Heart right ventricle (tissue), 16 donors: ENCODE data around the gene KRIT1. TPM values are rescaled to one million over a fixed set of nuclear protein-coding genes. Genes with fewer than 3 reads are reported as not detected.
A peak's percentile ranks its signal among the peaks of the same experiment; 100 is the strongest.
"Not testable (repeated sequence)": the region's sequence is repeated elsewhere in the genome, so short reads cannot be mapped to it uniquely, and the experiment has no call there.

Source experiments
- ATAC-seq, 8 donors: fragments of 200-7000 bp; cut with Tn5 transposase; one replicate each; pipeline ENCODE4 v1.9.1; 2020; ENCODE audit warnings: mild to moderate bottlenecking in 8 of 8, moderate library complexity in 8 of 8, moderate number of reproducible peaks in 1 of 8
- DNase-seq, 2 donors: peaks; one replicate each; pipeline ENCODE4 v3.0.0-alpha.2; 2020
- H3K27ac ChIP-seq, 10 donors: fragments of 200-600 bp; sonication (generic) in 2 of 10; one replicate each; pipeline versions ENCODE4 v1.5.0 to v1.8.0; 2020 to 2022; ENCODE audit warnings: mild to moderate bottlenecking in 3 of 10
- H3K27me3 ChIP-seq, 7 donors: fragments of 200-600 bp; one replicate each; pipeline ENCODE4 v1.8.0; 2021 to 2022; ENCODE audit warnings: mild to moderate bottlenecking in 2 of 7
- H3K36me3 ChIP-seq, 9 donors: fragments of 200-600 bp; sonication (generic) in 1 of 9; one replicate each; pipeline versions ENCODE4 v1.5.0 to v1.8.0; 2020 to 2022; ENCODE audit warnings: mild to moderate bottlenecking in 2 of 9
- H3K4me1 ChIP-seq, 9 donors: fragments of 200-600 bp; sonication (generic) in 1 of 9; one replicate each; pipeline versions ENCODE4 v1.5.0 to v1.8.0; 2020 to 2022; ENCODE audit warnings: mild to moderate bottlenecking in 4 of 9
- H3K4me3 ChIP-seq, 10 donors: fragments of 200-600 bp; sonication (generic) in 2 of 10; one replicate each; pipeline versions ENCODE4 v1.5.0 to v1.8.0; 2020 to 2022; ENCODE audit warnings: mild to moderate bottlenecking in 7 of 10, moderate library complexity in 2 of 10
- H3K9me3 ChIP-seq, 11 donors: fragments of 200-600 bp in 10 of 11; sonication (generic) in 2 of 11; one replicate each; pipeline versions ENCODE4 v1.5.0 to v1.8.0; 2013 to 2022; ENCODE audit warnings: mild to moderate bottlenecking in 2 of 11, control low read depth in 1 of 11, moderate library complexity in 1 of 11
- WGBS, 2 donors: extraction: QIAGEN DNeasy Blood & Tissue Kit; methylation state at CpG; one replicate each; pipeline ENCODE4 v1.1.7; 2013; ENCODE audit warnings: inconsistent platforms in 1 of 2; 5-methylcytosine and 5-hydroxymethylcytosine counted together
- intact Hi-C, 10 donors: fragments of 100-400 bp; cut with DNase I; formaldehyde crosslinking; loops; one replicate each; pipeline versions ENCODE4 v1.11.1 to v1.14.2; 2022
- polyA plus RNA-seq, 2 donors: library from polyadenylated mRNA; stranded (reverse); fragments of 200-250 nt; gene quantifications; one replicate each; pipeline ENCODE4 v1.2.3, GENCODE V29; 2013
- total RNA-seq, 10 donors: library from RNA; stranded (reverse); fragmentation: NEBNext Ultra II Directional in 3 of 10; extraction: Animal tissue kit (Norgen Biotek cat#: 25700) in 3 of 10; gene quantifications; one replicate each; pipeline versions ENCODE4 v1.2.1 to v1.2.4, GENCODE V29; 2021 to 2023
- TF ChIP-seq, protein P1 (sequence below), 9 donors: fragments of 200-600 bp; sonication (generic) in 2 of 9; IDR thresholded peaks; one replicate each; pipeline versions ENCODE4 v1.5.0 to v1.8.0; 2021 to 2022; ENCODE audit warnings: antibody characterized with exemption in 9 of 9, mild to moderate bottlenecking in 5 of 9, moderate library complexity in 1 of 9
- donor health status: Arrhythmogenic right ventricular cardiomyopathy.
- donor health status: ischemic (EF 13 %, LVEDD 7.1; RV severe dilation, severe dysfunction).
- donor health status: healthy with polysubstance abuse.
- donor health status: DM: no; HTN: yes; CAD: no.
- donor health status: DM: no; HTN: no; CAD: no.
- donor health status: ischemic (EF 25% LVEDD 6.9; RV normal size, moderate dysfunction).
- donor health status: ischemic (EF 25% LVEDD 5.7; RV mildly dilated, moderate dysfunction).
- donor health status: healthy.
- donor health status: DM: yes; HTN: yes; CAD: no.
- donor health status: Ischemic cardiomyopathy.
- donor health status: ischemic (EF 35%, LVEDD 5.7; RV mildly dilated, moderate dysfunction).
- donor health status: nonischemic (EF 11% LVEDD 7.7; RV severe dilation, severe dysfunction).
- donor health status: DM: yes; HTN: yes; CAD: no.
- donor health status: PGD.
- donor health status: ischemic (EF 29% LVEDD 5.4; RV normal size, mild dysfunction).
- donor health status: nonischemic (EF 23%, LVEDD 6.1; RV moderate dilation, normal function).

The KRIT1 gene
- total and polyA plus RNA-seq, 12 donors: 12.0 to 40.8 (median 30.7) TPM

DNA sequence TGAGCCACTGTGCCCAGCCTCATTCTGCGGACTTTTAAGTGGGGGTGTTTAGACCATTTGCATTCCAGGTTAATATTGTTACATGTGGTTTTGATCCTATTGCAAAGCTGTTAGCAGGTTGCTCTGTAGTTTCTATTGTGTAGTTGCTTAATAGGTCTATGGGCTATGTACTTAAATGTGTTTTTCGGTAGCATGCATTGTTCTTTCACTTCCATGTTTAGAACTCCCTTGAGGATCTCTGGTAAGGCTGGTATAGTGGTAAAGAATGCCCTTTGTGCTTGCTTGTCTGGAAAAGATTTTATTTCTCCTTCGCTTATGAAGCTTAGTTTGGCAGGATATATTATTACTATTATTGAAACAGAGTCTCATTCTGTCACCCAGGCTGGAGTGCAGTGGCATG, 53.4 kb downstream of the KRIT1 start:
- intact Hi-C loops: loop anchor here in 1 of 10 donors (1.0 kb wide), 1 partner anchor 150 kb away; no protein-coding TSS in a partner anchor
- WGBS, 2 donors: 94 to 96% methylated on average over 3 of the region's 3 CpGs

DNA sequence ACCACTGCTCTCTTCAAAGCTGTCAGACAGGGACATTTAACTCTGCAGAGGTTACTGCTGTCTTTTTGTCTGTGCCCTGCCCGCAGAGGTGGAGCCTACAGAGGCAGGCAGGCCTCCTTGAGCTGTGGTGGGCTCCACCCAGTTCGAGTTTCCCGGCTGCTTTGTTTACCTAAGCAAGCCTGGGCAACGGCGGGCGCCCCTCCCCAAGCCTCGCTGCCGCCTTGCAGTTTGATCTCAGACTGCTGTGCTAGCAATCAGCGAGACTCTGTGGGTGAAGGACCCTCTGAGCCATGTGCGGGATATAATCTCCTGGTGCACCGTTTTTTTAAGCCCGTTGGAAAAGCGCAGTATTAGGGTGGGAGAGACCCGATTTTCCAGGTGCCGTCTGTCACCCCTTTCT, 56.5 kb downstream of the KRIT1 start:
- intact Hi-C loops, H3K4me3 ChIP-seq, H3K27me3 ChIP-seq, ATAC-seq, H3K4me1 ChIP-seq, H3K27ac ChIP-seq, DNase-seq: not testable (repeated sequence)
- Histone ChIP-seq H3K36me3 (peaks cover 0 to 12% (median 0%) of the 10 kb centered on the region in 9 donors), H3K9me3 (peaks cover 0 to 66% (median 4%) of the 10 kb centered on the region in 11 donors)
- 94 to 96% methylated on average over 15 of the region's 15 CpGs for WGBS, 2 donors

More for the DNA sequence above, 53.4 kb downstream of the KRIT1 start:
- no peak overlapping the region for H3K27ac ChIP-seq
- no peak for DNase-seq
- no peaks in the 10 kb centered on the region for H3K27me3 ChIP-seq
- H3K36me3 ChIP-seq: peaks cover 0 to 37% (median 0%) of the 10 kb centered on the region in 9 donors
- H3K4me1 ChIP-seq: no peaks in the 10 kb centered on the region
- H3K4me3 ChIP-seq: no peak overlapping the region
- peaks cover 0 to 58% (median 4%) of the 10 kb centered on the region in 11 donors for H3K9me3 ChIP-seq
- TF ChIP-seq, protein P1, sequence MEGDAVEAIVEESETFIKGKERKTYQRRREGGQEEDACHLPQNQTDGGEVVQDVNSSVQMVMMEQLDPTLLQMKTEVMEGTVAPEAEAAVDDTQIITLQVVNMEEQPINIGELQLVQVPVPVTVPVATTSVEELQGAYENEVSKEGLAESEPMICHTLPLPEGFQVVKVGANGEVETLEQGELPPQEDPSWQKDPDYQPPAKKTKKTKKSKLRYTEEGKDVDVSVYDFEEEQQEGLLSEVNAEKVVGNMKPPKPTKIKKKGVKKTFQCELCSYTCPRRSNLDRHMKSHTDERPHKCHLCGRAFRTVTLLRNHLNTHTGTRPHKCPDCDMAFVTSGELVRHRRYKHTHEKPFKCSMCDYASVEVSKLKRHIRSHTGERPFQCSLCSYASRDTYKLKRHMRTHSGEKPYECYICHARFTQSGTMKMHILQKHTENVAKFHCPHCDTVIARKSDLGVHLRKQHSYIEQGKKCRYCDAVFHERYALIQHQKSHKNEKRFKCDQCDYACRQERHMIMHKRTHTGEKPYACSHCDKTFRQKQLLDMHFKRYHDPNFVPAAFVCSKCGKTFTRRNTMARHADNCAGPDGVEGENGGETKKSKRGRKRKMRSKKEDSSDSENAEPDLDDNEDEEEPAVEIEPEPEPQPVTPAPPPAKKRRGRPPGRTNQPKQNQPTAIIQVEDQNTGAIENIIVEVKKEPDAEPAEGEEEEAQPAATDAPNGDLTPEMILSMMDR (IDR thresholded peaks at IDR 0.05): no peak
- ATAC-seq: no peak

DNA sequence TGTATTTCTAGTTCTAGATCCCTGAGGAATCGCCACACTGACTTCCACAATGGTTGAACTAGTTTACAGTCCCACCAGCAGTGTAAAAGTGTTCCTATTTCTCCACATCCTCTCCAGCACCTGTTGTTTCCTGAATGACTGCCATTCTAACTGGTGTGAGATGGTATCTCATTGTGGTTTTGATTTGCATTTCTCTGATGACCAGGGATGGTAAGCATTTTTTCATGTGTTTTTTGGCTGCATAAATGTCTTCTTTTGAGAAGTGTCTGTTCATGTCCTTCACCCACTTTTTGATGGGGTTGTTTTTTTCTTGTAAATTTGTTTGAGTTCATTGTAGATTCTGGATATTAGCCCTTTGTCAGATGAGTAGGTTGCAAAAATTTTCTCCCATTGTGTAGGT, 61.4 kb downstream of the KRIT1 start:
- H3K36me3 ChIP-seq, ATAC-seq, intact Hi-C loops, DNase-seq, H3K27me3 ChIP-seq, H3K27ac ChIP-seq, H3K4me3 ChIP-seq, H3K4me1 ChIP-seq: not testable (repeated sequence)
- H3K9me3 ChIP-seq: peaks cover 0 to 42% (median 4%) of the 10 kb centered on the region in 11 donors
- 85 to 96% methylated on average over 1 of the region's 1 CpG for WGBS, 2 donors

DNA sequence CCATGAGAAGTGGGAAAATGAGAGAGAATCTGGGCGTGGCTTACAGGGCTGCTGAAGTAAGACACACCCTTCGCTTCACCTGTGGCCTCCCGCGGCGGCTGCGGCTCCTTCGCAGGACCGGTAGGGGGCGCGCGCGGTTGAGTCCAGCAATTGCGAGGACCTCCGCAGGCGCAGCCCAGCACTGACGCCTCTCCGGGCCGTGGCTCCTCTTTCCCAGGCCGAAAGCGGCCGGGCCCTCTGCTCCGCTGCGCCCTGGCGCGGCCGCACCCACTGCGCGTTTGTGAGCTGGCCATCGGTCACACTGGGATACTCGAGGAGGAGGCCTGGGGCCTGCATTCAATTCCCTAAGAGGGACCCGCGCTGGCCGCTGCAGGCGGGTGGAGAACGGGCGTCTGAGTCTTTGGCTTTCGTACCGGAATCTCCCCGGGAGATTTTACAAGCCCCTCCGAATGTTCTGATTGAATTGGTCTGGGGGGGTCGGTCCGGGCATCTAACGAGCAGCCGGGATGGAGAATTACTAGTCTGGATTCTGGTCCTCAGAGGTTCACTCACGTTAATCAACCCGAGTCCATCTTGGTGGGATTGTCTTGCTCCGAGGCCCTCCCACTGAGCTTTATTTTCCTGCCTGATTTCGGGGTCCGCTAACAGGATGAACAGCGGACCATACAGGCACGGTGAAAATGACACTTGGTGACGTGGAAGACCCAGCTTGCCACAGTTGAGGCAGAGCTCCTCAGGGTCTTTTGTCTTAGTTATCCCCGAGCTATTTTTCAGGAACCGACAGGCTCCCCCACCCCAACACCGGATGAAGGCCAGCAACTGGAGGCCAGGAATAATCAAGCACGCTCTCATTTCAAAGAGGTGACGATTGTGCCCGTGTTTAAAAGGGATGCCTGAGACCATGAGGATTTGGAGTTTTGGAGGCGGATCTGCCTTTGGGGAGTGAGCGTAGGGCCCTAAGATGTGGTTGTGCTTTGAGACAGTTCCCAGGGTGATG, 66.5 kb downstream of the KRIT1 start, which contains the start of gene LRRD1:
Gene LRRD1 (minus strand): TSS at position 215 of the 997 bp plus-strand sequence. CDS start 13,940 bp downstream, outside the sequence.
- intact Hi-C loops: loop anchor here in 3 of 10 donors (2.0 to 10.0 kb wide), 3 partner anchors 44 to 268 kb away; partner anchors contain the start of genes GATAD1 (in 3 of the 3) and CYP51A1 (in 1 of the 3)
- DNase-seq (peak; percentile 80 to 89), ATAC-seq (peak; percentile 97 to 100 (median 98))
- no peaks in the 10 kb centered on the region for H3K36me3 ChIP-seq
- peaks cover 0 to 12% (median 0%) of the 10 kb centered on the region in 11 donors for H3K9me3 ChIP-seq
- no peaks in the 10 kb centered on the region for H3K27me3 ChIP-seq
- WGBS, 2 donors: 7 to 8% methylated on average over 58 to 60 of the region's 60 CpGs
- peaks cover 0 to 14% (median 0%) of the 10 kb centered on the region in 9 donors for H3K4me1 ChIP-seq
- TF ChIP-seq, protein P1 (IDR thresholded peaks at IDR 0.05): peak; percentile 93 to 100 (median 99)
- peak within 1 kb of the TSS in 9 of 10 donors; percentile 70 to 83 (median 78) for H3K27ac ChIP-seq
- peak within 1 kb of the TSS; percentile 39 to 69 (median 63) for H3K4me3 ChIP-seq

DNA sequence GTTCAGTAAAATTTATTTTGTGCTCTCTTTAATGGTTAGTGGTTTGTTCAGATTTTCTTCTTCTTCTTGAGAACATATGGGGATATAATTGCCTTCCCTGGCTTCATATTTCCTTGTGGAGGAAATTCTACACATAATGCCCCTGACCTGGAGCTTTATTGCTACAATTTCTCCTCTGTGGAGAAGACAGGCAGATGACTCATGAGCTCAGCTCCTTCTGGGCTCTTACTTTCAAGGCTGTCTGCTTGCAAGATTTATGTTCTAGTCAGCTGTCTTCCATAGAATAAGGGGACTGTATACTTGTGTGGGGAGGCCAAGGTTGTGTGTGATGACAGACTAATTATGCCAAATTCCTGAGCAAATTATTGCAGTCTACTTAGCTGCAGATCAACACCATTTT, 68.4 kb downstream of the KRIT1 start:
- DNase-seq (no peak), ATAC-seq (no peak)
- no peaks in the 10 kb centered on the region for H3K36me3 ChIP-seq
- TF ChIP-seq, protein P1 (IDR thresholded peaks at IDR 0.05): no peak
- H3K9me3 ChIP-seq: no peaks in the 10 kb centered on the region
- H3K27me3 ChIP-seq: no peaks in the 10 kb centered on the region
- intact Hi-C loops: loop anchor here in 3 of 10 donors (5.0 to 10.0 kb wide), 2 partner anchors 267 to 270 kb away; partner anchors contain the start of gene GATAD1 (in 3 of the 3)
- no peak overlapping the region for H3K27ac ChIP-seq
- no peak overlapping the region for H3K4me3 ChIP-seq
- peaks cover 0 to 14% (median 0%) of the 10 kb centered on the region in 9 donors for H3K4me1 ChIP-seq

DNA sequence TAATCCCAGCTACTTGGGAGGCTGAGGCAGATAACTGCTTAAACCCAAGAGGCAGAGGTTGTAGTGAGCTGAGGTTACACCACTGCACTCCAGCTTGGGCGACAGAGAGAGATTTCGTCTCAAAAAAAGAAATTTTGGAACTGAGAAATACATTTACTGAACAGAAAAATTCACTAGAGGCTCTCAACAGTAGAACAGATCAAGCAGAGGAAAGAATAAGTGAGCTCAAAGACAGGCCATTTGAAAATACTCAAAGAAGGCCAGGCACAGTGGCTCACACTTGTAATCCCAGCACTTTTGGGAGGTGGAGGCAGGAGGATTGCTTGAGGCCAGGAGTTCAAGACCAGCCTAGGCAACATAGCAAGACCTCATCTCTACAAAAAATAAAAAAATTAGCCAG, 76.2 kb downstream of the KRIT1 start:
- ATAC-seq, H3K36me3 ChIP-seq, intact Hi-C loops, H3K4me1 ChIP-seq, H3K27ac ChIP-seq, DNase-seq, H3K27me3 ChIP-seq, H3K4me3 ChIP-seq: not testable (repeated sequence)
- H3K9me3 ChIP-seq: peaks cover 0 to 12% (median 0%) of the 10 kb centered on the region in 11 donors
- WGBS, 2 donors: 84 to 86% methylated on average over 2 of the region's 2 CpGs
